Head of caudate nucleus (tissue), 42 donors: ENCODE data around the gene BZW1.

Experiments
- DNase-seq, 42 donors: peaks; one replicate each; pipeline versions ENCODE4 v3.0.0 to v3.0.0-alpha.2; 2020 to 2021; ENCODE audit warnings: mixed read lengths in 7 of 42
- intact Hi-C: fragments of 100-400 bp; cut with DNase I; formaldehyde crosslinking; loops from one replicate; pipeline ENCODE4 v1.15.0; 2022

The BZW1 gene

GRCh38 chr2:200860092-200860795 is 48.5 kb downstream of the BZW1 start:
- DNase-seq: peak in 29 of 42 donors; percentile 9 to 69 (median 44)
- intact Hi-C loops: loop anchor here (5.0 kb wide), 1 partner anchor 48 kb away; the partner anchor contains the start of gene BZW1

GRCh38 chr2:200861617-200862155 is 50.0 kb downstream of the BZW1 start:
- no peak for DNase-seq
- intact Hi-C loops: loop anchor here (5.0 kb wide), 1 partner anchor 49 kb away; the partner anchor contains the start of gene BZW1

- peak in 18 of 42 donors; percentile 16 to 68 (median 38) for DNase-seq
- intact Hi-C loops: loop anchor here (5.0 kb wide), 1 partner anchor 50 kb away; the partner anchor contains the start of gene BZW1
Measured at GRCh38 chr2:200862532-200863000, 50.9 kb downstream of the BZW1 start.

GRCh38 chr2:200863782-200864175 is 52.1 kb downstream of the BZW1 start:
- intact Hi-C loops: loop anchor here (5.0 kb wide), 1 partner anchor 51 kb away; the partner anchor contains the start of gene BZW1
- DNase-seq: peak in 31 of 42 donors; percentile 10 to 64 (median 37)

GRCh38 chr2:200864176-200865034 is 52.7 kb downstream of the BZW1 start, which contains the start of gene CLK1:
Gene CLK1, minus strand, starts transcription at chr2:200864658. Its CDS starts 2,796 bp downstream, at chr2:200861862.
- peak; percentile 90 to 98 (median 96) for DNase-seq
- intact Hi-C loops: loop anchor here (5.0 kb wide), 1 partner anchor 52 kb away; the partner anchor contains the start of gene BZW1

GRCh38 chr2:200869014-200869413 is 57.3 kb downstream of the BZW1 start:
- DNase-seq: no peak
- intact Hi-C loops: no loop called here

GRCh38 chr2:200871151-200871550 is 59.4 kb downstream of the BZW1 start:
- no peak for DNase-seq
- intact Hi-C loops: no loop called here

- no peak for DNase-seq
- intact Hi-C loops: no loop called here
Measured at GRCh38 chr2:200873560-200873959, 61.9 kb downstream of the BZW1 start.
